Trophoblast cell (in vitro differentiated cells and primary cell): ENCODE data around the gene IKZF5.
A peak's percentile ranks its signal among the peaks of the same experiment; 100 is the strongest.

ENCODE experiments used
- DNase-seq, 2 donors: peaks; one replicate each; pipeline ENCODE4 v3.0.0-alpha.2; 2016
- H2AFZ ChIP-seq: 2 replicates; pipeline ENCODE4 v1.6.1; 2013; ENCODE audit warnings: low read length, moderate library complexity, mild to moderate bottlenecking; ENCODE audit not compliant: insufficient read depth, poor library complexity
- H2AK5ac ChIP-seq: 2 replicates; pipeline ENCODE4 v1.6.1; 2013; ENCODE audit warnings: mild to moderate bottlenecking, low read length
- H2BK120ac ChIP-seq: 2 replicates; pipeline ENCODE4 v1.6.1; 2013; ENCODE audit warnings: low read length, mild to moderate bottlenecking, moderate library complexity; ENCODE audit not compliant: insufficient read depth, poor library complexity
- H2BK12ac ChIP-seq: 2 replicates; pipeline ENCODE4 v1.6.1; 2013; ENCODE audit warnings: mild to moderate bottlenecking, low read length, moderate library complexity
- H2BK5ac ChIP-seq: 2 replicates; pipeline ENCODE4 v1.6.1; 2013; ENCODE audit warnings: low read length, low read depth, moderate library complexity, mild to moderate bottlenecking; ENCODE audit not compliant: poor library complexity
- H3K14ac ChIP-seq: 2 replicates; pipeline ENCODE4 v1.6.1; 2013; ENCODE audit warnings: mild to moderate bottlenecking, low read length
- H3K18ac ChIP-seq: 2 replicates; pipeline ENCODE4 v1.6.1; 2013; ENCODE audit warnings: mild to moderate bottlenecking, low read length
- H3K23ac ChIP-seq: 2 replicates; pipeline ENCODE4 v1.6.1; 2013; ENCODE audit warnings: low read length
- H3K27ac ChIP-seq: 2 replicates; pipeline ENCODE4 v1.5.1; 2013; ENCODE audit warnings: low read depth, mild to moderate bottlenecking, inconsistent platforms, low read length, moderate library complexity
- H3K27me3 ChIP-seq: 2 replicates; pipeline ENCODE4 v1.6.1; 2013; ENCODE audit warnings: inconsistent platforms, mild to moderate bottlenecking, low read length, moderate library complexity; ENCODE audit not compliant: insufficient read depth
- H3K36me3 ChIP-seq, 2 experiments: 1 replicate in 1 of 2; 2 replicates in 1 of 2; pipeline ENCODE4 v1.6.1; 2013; ENCODE audit warnings: low read length in 2 of 2, mild to moderate bottlenecking in 2 of 2, moderate library complexity in 1 of 2; ENCODE audit not compliant: insufficient read depth in 2 of 2, control insufficient read depth in 1 of 2
- H3K4ac ChIP-seq: 2 replicates; pipeline ENCODE4 v1.6.1; 2013; ENCODE audit warnings: low read depth, mild to moderate bottlenecking, low read length, moderate library complexity
- H3K4me1 ChIP-seq, 2 experiments: 1 replicate in 1 of 2; 2 replicates in 1 of 2; pipeline ENCODE4 v1.6.1; 2013; ENCODE audit warnings: low read length in 2 of 2, mild to moderate bottlenecking in 2 of 2, moderate library complexity in 1 of 2; ENCODE audit not compliant: insufficient read depth in 2 of 2, control insufficient read depth in 1 of 2
- H3K4me2 ChIP-seq: 2 replicates; pipeline ENCODE4 v1.6.1; 2013; ENCODE audit warnings: inconsistent platforms, mild to moderate bottlenecking, low read length, moderate library complexity
- H3K4me3 ChIP-seq: 2 replicates; pipeline ENCODE4 v1.5.1; 2013; ENCODE audit warnings: mild to moderate bottlenecking, low read depth, low read length, inconsistent platforms
- H3K79me1 ChIP-seq: one replicate; pipeline ENCODE4 v1.6.1; 2013; ENCODE audit warnings: low read length
- H3K79me2 ChIP-seq: 2 replicates; pipeline ENCODE4 v1.6.1; 2013; ENCODE audit warnings: low read length, mild to moderate bottlenecking; ENCODE audit not compliant: control insufficient read depth, insufficient read depth, poor library complexity
- H3K9ac ChIP-seq: 2 replicates; pipeline ENCODE4 v1.6.1; 2013; ENCODE audit warnings: mild to moderate bottlenecking, low read length
- H3K9me3 ChIP-seq: 2 replicates; pipeline ENCODE4 v1.6.1; 2013; ENCODE audit warnings: low read depth, mild to moderate bottlenecking, control low read depth, inconsistent platforms, low read length; ENCODE audit not compliant: insufficient read depth
- H4K12ac ChIP-seq: 2 replicates; pipeline ENCODE4 v1.6.1; 2013; ENCODE audit warnings: low read depth, mild to moderate bottlenecking, low read length, moderate library complexity
- H4K8ac ChIP-seq: 2 replicates; pipeline ENCODE4 v1.6.1; 2013; ENCODE audit warnings: low read depth, mild to moderate bottlenecking, low read length, moderate library complexity
- H4K91ac ChIP-seq: one replicate; pipeline ENCODE4 v1.6.1; 2013; ENCODE audit warnings: low read depth, mild to moderate bottlenecking, low read length, moderate library complexity
- WGBS: extraction: QIAGEN DNeasy Blood & Tissue Kit; methylation state at CpG from one replicate; pipeline ENCODE4 v1.1.7; 2013; ENCODE audit warnings: missing lambda C conversion rate; ENCODE audit not compliant: insufficient read length, insufficient coverage; ENCODE audit errors: extremely low coverage; 5-methylcytosine and 5-hydroxymethylcytosine counted together

Gene IKZF5

GRCh38 chr10:123014772-123015171 lies 6.2 kb upstream of the IKZF5 start:
- Histone ChIP-seq H3K9me3 (no peaks in the 10 kb centered on the region), H4K91ac (no peak overlapping the region), H2AFZ (no peak overlapping the region), H2AK5ac (no peak overlapping the region), H3K4me1 (no peaks in the 10 kb centered on the region), H3K4me2 (no peak overlapping the region), H3K18ac (no peak overlapping the region), H3K27ac (no peak overlapping the region), H3K79me1 (no peaks in the 10 kb centered on the region), H3K9ac (no peak overlapping the region), H3K14ac (no peak overlapping the region), H3K36me3 (no peaks in the 10 kb centered on the region), H3K4ac (no peak overlapping the region), H2BK5ac (no peak overlapping the region), H3K79me2 (no peaks in the 10 kb centered on the region), H2BK12ac (no peak overlapping the region), H2BK120ac (no peak overlapping the region), H3K23ac (no peak overlapping the region), H3K27me3 (no peaks in the 10 kb centered on the region), H4K8ac (no peak overlapping the region), H3K4me3 (no peak overlapping the region), H4K12ac (no peak overlapping the region)
- no peak for DNase-seq
- WGBS, result no CpG with 5 or more reads among the region's 2 CpGs

GRCh38 chr10:123013456-123014419 lies 5.1 kb upstream of the IKZF5 start:
- Histone ChIP-seq H3K4me2 (no peak overlapping the region), H3K4me1 (peaks cover 0 to 5% of the 10 kb centered on the region in 2 experiments), H2BK12ac (no peak overlapping the region), H3K4ac (no peak overlapping the region), H3K79me2 (peaks cover 3% of the 10 kb centered on the region), H3K18ac (no peak overlapping the region), H3K23ac (no peak overlapping the region), H3K79me1 (peaks cover 4% of the 10 kb centered on the region), H4K8ac (no peak overlapping the region), H3K27me3 (no peaks in the 10 kb centered on the region), H3K9ac (no peak overlapping the region), H3K4me3 (no peak overlapping the region), H3K27ac (no peak overlapping the region), H3K9me3 (no peaks in the 10 kb centered on the region), H2AFZ (no peak overlapping the region), H2BK120ac (no peak overlapping the region), H3K14ac (no peak overlapping the region), H3K36me3 (no peaks in the 10 kb centered on the region), H2AK5ac (no peak overlapping the region), H4K12ac (no peak overlapping the region), H2BK5ac (no peak overlapping the region), H4K91ac (no peak overlapping the region)
- WGBS, result no CpG with 5 or more reads among the region's 43 CpGs
- DNase-seq, result no peak

GRCh38 chr10:123011987-123012386 lies 3.4 kb upstream of the IKZF5 start:
- no peak overlapping the region for H3K9ac ChIP-seq
- peaks cover 11% of the 10 kb centered on the region for H3K79me2 ChIP-seq
- no peaks in the 10 kb centered on the region for H3K27me3 ChIP-seq
- no peak overlapping the region for H4K8ac ChIP-seq
- no peak overlapping the region for H2AK5ac ChIP-seq
- peaks cover 0 to 5% of the 10 kb centered on the region in 2 experiments for H3K4me1 ChIP-seq
- H2BK12ac ChIP-seq, result no peak overlapping the region
- no peak overlapping the region for H3K27ac ChIP-seq
- no peak overlapping the region for H3K18ac ChIP-seq
- H3K4me2 ChIP-seq, result no peak overlapping the region
- H3K4me3 ChIP-seq, result no peak overlapping the region
- H2BK5ac ChIP-seq, result no peak overlapping the region
- no peak overlapping the region for H3K14ac ChIP-seq
- no peak overlapping the region for H2AFZ ChIP-seq
- no CpG with 5 or more reads among the region's 3 CpGs for WGBS
- DNase-seq, result no peak
- no peak overlapping the region for H3K23ac ChIP-seq
- no peak overlapping the region for H2BK120ac ChIP-seq
- H3K9me3 ChIP-seq, result peaks cover 2% of the 10 kb centered on the region
- peaks cover 7% of the 10 kb centered on the region for H3K79me1 ChIP-seq
- H3K4ac ChIP-seq, result no peak overlapping the region
- H4K12ac ChIP-seq, result no peak overlapping the region
- no peak overlapping the region for H4K91ac ChIP-seq
- no peaks in the 10 kb centered on the region for H3K36me3 ChIP-seq

GRCh38 chr10:123009105-123009820 lies 668 bp upstream of the IKZF5 start:
- peak in 1 of 2 donors; percentile 4 for DNase-seq
- H3K36me3 ChIP-seq, result no peaks in the 10 kb centered on the region
- H2BK120ac ChIP-seq, result no peak overlapping the region
- peak overlapping the region; percentile 99 for H3K4me2 ChIP-seq
- peaks cover 2% of the 10 kb centered on the region for H3K9me3 ChIP-seq
- H2AK5ac ChIP-seq, result no peak overlapping the region
- peak overlapping the region; percentile 83 for H3K4me3 ChIP-seq
- peaks cover 11% of the 10 kb centered on the region for H3K79me2 ChIP-seq
- WGBS, result no CpG with 5 or more reads among the region's 34 CpGs
- no peaks in the 10 kb centered on the region for H3K27me3 ChIP-seq
- H2AFZ ChIP-seq, result peak overlapping the region; percentile 71
- peak overlapping the region; percentile 10 for H3K4ac ChIP-seq
- H3K14ac ChIP-seq, result peak overlapping the region; percentile 58
- no peak overlapping the region for H3K27ac ChIP-seq
- peaks cover 0 to 5% of the 10 kb centered on the region in 2 experiments for H3K4me1 ChIP-seq
- H4K8ac ChIP-seq, result peak overlapping the region; percentile 74
- no peak overlapping the region for H3K23ac ChIP-seq
- H4K12ac ChIP-seq, result peak overlapping the region; percentile 55
- H3K79me1 ChIP-seq, result peaks cover 7% of the 10 kb centered on the region
- H2BK5ac ChIP-seq, result no peak overlapping the region
- no peak overlapping the region for H2BK12ac ChIP-seq
- peak overlapping the region; percentile 57 for H3K9ac ChIP-seq
- peak overlapping the region; percentile 50 for H3K18ac ChIP-seq
- peak overlapping the region; percentile 33 for H4K91ac ChIP-seq
